NCI-H460 (cell line): ENCODE data around the gene IFNW1. TPM values are rescaled to one million over a fixed set of nuclear protein-coding genes. Genes with fewer than 3 reads are reported as not detected.
"Not testable (repeated sequence)": the region's sequence is repeated elsewhere in the genome, so short reads cannot be mapped to it uniquely, and the experiment has no call there.

Source experiments
- DNase-seq: peaks from one replicate; pipeline ENCODE4 v3.0.0-alpha.2; 2016; ENCODE audit warnings: low read depth; ENCODE audit errors: extremely low read depth
- polyA plus RNA-seq: library from polyadenylated mRNA; depleted of rRNA; stranded (reverse); fragments of >200 nt; gene quantifications from 2 replicates; pipeline ENCODE4 v1.2.3, GENCODE V29; 2014; cell fraction: nucleus; rRNA removed
- total RNA-seq: library from RNA; depleted of rRNA; stranded (reverse); fragments of >200 nt; shearing (Covaris generic); gene quantifications from 2 replicates; pipeline ENCODE4 v1.2.3, GENCODE V29; 2014; rRNA removed

IFNW1 gene
- total RNA-seq = not detected in 2 replicates
- polyA plus RNA-seq = not detected in 2 replicates

DNA sequence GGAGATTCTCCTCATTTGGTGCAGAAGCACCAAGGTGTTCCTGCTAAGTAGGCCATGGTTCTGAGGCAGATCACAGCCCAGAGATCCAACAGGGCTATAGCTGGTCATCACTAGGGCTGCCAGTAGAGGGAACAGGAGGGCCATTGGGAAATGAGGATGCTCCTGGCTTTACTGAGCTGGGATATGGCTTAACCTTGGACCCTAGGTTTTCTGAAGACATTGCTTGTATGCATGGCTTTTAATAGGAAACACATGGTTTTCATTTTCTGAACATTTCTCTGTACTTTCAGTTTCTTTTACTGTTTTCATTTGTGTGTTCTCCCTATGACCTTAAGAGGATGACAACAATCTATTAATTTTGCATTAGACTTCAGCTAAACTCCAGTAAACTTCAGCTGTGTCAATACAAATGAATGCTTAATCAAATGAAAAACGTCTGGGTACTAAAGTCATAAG, at the start of gene IFNW1:
Gene IFNW1 (minus strand): TSS at position 406 of the 456 bp plus-strand sequence. CDS start 262 bp downstream, at position 144.
- DNase-seq = no peak

GRCh38 chr9:21187487-21187886, 45.9 kb upstream of the IFNW1 start, which contains the start of gene IFNA4:
TSS of gene IFNA4 (minus strand) at chr9:21187587. CDS start at chr9:21187531, 56 bp downstream.
- not testable (repeated sequence) for DNase-seq

GRCh38 chr9:21182810-21183736, 41.4 kb upstream of the IFNW1 start:
- peak; percentile 13 for DNase-seq

DNA sequence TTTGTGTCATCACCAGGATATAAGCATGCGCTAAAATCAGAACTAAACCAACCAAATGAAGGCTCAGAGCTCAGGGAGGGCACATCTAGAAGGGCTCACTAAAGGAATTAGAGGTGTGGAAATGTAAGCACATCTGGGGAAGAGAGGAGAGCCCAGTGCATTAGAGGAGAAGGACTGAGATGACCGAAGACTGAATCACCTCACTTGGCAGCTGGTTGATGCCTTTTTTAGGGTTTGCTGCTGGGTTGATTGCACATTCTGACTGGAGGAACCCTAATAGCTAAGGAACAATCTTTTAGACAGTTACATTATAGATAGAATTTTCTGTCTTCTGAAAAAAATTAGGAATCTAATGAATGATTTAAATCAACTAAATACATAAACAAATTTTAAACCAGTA, 33.0 kb upstream of the IFNW1 start:
- DNase-seq = no peak

DNA sequence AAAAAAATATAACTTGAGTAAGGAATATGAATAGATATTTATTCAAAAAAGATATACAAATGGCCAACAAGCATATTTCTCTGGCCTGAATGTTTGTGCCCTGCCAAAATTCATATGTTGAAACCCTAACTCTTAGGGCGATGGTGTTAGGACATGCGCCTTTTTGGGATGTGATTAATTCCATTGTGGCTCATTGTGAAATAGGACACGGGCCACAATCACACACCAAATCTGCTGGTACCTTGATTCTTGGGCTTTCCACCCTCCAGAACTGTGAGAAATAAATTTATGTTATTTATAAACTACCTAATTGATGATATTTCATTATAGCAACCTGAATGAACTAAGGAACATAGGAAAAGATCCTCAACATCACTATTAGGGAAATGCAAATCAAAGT, 30.5 kb upstream of the IFNW1 start:
- DNase-seq = no peak

- no peak for DNase-seq
Observed at GRCh38 chr9:21171351-21171750, 29.7 kb upstream of the IFNW1 start.

DNA sequence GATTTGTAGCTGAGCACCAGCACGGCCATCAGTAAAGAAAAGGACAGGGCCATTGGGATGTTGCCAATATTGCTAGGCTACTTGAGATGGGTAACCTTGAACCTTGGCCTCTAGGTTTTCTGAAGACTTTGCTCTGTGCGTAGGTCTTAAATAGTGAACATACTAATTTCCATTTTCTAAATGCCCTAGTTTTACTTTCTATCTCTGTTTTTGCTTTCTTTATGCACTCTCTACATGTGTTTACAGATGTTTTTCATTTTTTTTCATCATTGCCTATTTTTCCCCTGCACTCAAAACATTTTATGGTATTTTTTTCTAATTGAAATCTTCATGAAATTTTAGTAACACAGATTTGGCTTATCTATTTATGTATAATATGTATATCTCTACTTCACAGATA, 24.9 kb upstream of the IFNW1 start, which contains the start of gene IFNA21:
Gene IFNA21 (minus strand): TSS at position 101 of the 400 bp plus-strand sequence. CDS start 48 bp downstream, at position 53.
- DNase-seq = not testable (repeated sequence)

GRCh38 chr9:21165516-21165915, 23.9 kb upstream of the IFNW1 start:
- DNase-seq = no peak

DNA sequence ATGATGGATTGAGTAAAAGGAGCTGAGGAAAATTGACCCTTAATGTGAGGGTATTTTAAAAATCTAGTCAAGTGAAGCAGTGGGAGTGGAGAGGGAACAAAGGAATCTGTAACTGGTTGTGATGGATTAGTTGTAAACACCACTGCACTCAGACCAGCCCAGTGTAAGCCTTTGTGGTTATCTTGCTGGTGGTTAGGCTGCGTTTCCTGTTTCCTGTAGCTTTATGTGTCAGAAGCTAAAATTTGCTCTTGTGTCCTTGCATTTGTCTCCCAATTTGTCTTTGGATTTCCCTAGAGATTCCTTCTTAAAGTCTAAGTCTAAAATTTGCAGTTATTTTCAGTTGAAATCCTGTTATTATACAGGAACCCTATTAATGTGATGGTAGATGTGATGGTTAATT, 18.5 kb upstream of the IFNW1 start:
- DNase-seq = no peak

DNA sequence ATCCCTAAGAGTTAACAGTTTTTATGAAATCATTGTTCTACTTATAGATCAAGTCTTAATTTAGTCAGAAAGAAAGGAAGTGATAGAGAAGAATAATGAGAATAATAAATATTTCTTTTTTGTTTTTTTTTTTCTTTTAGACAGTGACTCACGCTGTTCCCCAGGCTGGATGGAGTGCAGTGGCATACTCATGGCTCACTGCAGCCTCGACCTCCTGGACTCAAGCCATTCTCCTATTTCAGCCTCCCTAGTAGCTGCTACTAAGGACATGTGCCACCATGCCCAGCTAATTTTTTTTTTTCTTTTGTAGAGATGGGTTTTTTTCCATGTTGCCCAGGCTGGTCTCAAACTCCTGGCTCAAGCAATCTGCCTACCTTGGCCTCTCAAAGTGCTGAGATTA, 13.9 kb upstream of the IFNW1 start:
- DNase-seq = no peak

DNA sequence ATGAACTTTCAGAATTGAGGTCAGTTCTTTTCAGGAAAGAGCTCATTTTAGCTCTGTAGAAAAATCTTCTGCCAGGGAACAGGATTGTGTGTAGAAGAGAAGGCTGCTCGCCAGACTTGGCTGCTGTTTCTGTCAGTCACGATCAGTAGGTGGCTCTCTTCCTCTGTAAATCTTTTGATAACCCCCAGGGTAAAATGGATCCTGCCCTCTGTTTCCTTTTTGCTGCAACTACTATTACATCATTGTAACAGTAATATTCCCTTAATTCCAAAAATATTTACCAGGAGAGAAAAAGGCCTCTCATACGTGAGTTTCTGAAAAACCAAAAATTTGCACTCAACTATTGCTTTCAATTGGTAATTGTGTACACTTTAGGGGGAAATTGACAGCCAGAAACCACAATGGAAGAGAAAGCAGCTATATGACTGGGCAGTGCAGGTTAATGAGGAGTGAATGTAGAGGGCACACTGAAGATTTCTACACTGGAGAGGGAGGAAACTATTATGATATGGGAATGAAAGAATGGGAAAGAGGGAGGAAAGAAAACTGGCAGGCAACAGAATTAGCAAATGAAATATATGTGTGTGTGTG, 12.5 kb upstream of the IFNW1 start:
- DNase-seq = peak; percentile 6

DNA sequence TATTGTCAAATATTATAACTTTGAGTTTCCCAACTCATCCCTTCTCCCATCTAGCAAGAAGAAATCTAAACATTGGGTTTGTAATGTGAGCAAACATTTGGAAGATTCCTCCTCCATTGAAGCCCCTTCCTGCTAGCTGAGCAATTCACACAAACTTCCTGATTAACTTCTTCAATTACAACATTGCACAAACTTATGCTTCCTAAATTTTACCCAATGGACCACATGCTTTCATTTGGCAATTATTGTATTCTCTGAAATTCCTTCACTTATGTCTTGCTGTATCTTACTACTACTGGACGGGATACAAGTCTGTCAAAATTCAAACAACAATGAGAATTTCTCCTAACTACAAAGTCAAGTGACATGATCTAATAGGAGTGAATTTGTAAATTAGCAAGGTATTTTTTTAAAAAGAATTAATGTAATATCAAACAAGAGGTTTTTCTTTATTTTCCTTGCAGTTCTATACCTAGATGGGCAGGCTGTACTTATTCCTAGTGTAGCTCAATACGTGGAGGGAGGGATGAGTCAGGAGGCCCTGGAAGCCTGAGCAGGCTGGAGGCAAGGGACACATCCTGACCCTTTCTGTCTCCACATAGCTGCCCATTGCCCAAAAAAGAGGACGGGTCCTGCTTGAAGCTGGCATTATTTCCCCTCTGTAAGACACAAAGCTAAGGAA, 11.8 kb upstream of the IFNW1 start:
- no peak for DNase-seq

DNA sequence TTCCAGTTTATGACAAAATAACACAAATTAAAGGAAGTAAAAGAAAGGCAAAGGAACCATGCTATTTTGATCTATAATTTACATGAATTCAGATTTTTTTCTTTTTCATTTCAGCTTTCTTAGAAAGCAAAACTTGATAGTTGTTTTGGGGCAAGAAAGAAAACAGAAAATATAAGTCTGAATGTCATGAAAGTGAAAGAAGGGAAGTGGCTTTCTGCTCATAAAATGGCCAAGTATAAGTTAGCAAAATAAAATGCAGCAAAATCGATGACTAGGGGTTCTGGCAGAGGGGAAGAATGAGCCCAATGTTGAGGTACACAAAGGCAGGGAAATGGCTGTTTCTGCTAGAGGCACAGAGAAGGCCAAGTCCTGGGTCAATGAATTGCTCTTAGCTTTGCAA, 3.0 kb upstream of the IFNW1 start:
- no peak for DNase-seq

GRCh38 chr9:21137020-21137419, 4.6 kb downstream of the IFNW1 start:
- no peak for DNase-seq

GRCh38 chr9:21135736-21136135, 5.9 kb downstream of the IFNW1 start:
- no peak for DNase-seq

GRCh38 chr9:21128186-21128585, 13.4 kb downstream of the IFNW1 start:
- DNase-seq = not testable (repeated sequence)

- DNase-seq = no peak
Observed at GRCh38 chr9:21121595-21122251, 19.9 kb downstream of the IFNW1 start.

DNA sequence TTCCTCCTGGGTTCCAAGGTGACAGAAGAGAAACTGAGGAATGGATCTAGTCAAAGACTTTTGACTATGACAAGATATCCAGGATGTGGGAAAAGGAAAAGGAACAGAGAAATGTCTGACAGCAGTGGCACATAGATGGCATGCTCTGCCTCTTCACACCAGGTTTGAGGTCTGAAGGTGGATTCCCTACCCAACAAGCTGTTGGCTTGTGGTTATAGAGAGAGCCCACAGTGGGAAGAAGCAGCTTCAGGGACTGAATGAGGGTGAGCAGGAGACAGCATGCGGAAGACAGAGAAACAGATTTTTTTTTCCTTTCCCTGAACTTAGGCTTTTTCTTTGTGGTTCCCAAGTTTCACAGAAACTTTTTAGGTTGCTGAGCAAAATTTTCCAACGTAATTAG, 20.6 kb downstream of the IFNW1 start:
- no peak for DNase-seq

- no peak for DNase-seq
Observed at GRCh38 chr9:21119093-21119770, 22.4 kb downstream of the IFNW1 start.

- no peak for DNase-seq
Observed at GRCh38 chr9:21114311-21114710, 27.3 kb downstream of the IFNW1 start.
